ENCODE data around the gene MYOZ1. TPM values are rescaled to one million over a fixed set of nuclear protein-coding genes. Genes with fewer than 3 reads are reported as not detected.

The MYOZ1 gene
- total and polyA plus RNA-seq, 2 donors (not counting 1 experiment from before 2014, with no cell fraction given), result not detected

- H3K4me3 Mint-ChIP-seq, result peak overlapping the region; percentile 80
- H3K9ac ChIP-seq (ENCODE audit: low read length), result peak overlapping the region; percentile 82
- H3K4me3 ChIP-seq (ENCODE audit: control extremely low read depth in 1 of 5, extremely low read depth in 1 of 5, insufficient read depth in 1 of 5, low read depth in 2 of 5, low read length in 4 of 5), result peak overlapping the region; percentile 34 to 80 (median 66)
- peaks cover 3% of the 10 kb centered on the region for H3K27me3 Mint-ChIP-seq
- no peaks in the 10 kb centered on the region for H3K9me3 Mint-ChIP-seq (ENCODE audit: insufficient read depth)
- H3K4me2 ChIP-seq (replicated peaks; ENCODE audit: low read depth, low read length, poor library complexity, severe bottlenecking), result peak overlapping the region; percentile 98
- CTCF ChIA-PET, result interaction anchor here (1.0 to 10.5 kb wide), 2 partner anchors 118 to 146 kb away, joined by 3 to 191 read pairs; no protein-coding TSS in a partner anchor
- H3K27me3 ChIP-seq (replicated peaks in 1 of 4; ENCODE audit: control extremely low read depth in 1 of 4, control insufficient read depth in 3 of 4, insufficient read depth in 4 of 4, low read length in 3 of 4), result peaks cover 0 to 10% (median 0%) of the 10 kb centered on the region in 4 experiments
- POLR2A ChIA-PET, result no interaction called here
- peaks cover 10 to 28% of the 10 kb centered on the region in 2 donors for H3K4me1 ChIP-seq (ENCODE audit: control insufficient read depth in 2 of 2, insufficient read depth in 2 of 2, low read length in 2 of 2)
- peak overlapping the region; percentile 99 for H2AFZ ChIP-seq (ENCODE audit: insufficient read depth, low read depth, low read length, poor library complexity, severe bottlenecking)
- H4K20me1 ChIP-seq (ENCODE audit: control insufficient read depth, insufficient read depth, low read length, poor library complexity, severe bottlenecking), result no peaks in the 10 kb centered on the region
- peaks cover 33% of the 10 kb centered on the region for H3K4me1 Mint-ChIP-seq
- DNase-seq (peak; percentile 44), ATAC-seq (ENCODE audit: low read depth) (peak; percentile 29)
- 12% methylated on average over 29 of the region's 32 CpGs for WGBS (ENCODE audit: insufficient coverage)
- intact Hi-C loops (cut with micrococcal nuclease), result no loop called here
- no peak overlapping the region for H3K27ac Mint-ChIP-seq
- no peaks in the 10 kb centered on the region for H3K9me3 ChIP-seq (ENCODE audit: control extremely low read depth in 1 of 3, control insufficient read depth in 2 of 3, insufficient read depth in 1 of 3, low read length in 2 of 3)
- H3K27ac ChIP-seq (ENCODE audit: low read length in 2 of 2), result peak overlapping the region in 1 of 2 donors; percentile 60
- H3K36me3 ChIP-seq (replicated peaks in 1 of 2; ENCODE audit: control extremely low read depth in 1 of 2, control insufficient read depth in 1 of 2, extremely low read depth in 1 of 2, insufficient read depth in 2 of 2, low read length in 1 of 2), result no peaks in the 10 kb centered on the region
- H3K79me2 ChIP-seq (ENCODE audit: control insufficient read depth, insufficient read depth, low read length), result no peaks in the 10 kb centered on the region
- TF ChIP-seq, protein P1, sequence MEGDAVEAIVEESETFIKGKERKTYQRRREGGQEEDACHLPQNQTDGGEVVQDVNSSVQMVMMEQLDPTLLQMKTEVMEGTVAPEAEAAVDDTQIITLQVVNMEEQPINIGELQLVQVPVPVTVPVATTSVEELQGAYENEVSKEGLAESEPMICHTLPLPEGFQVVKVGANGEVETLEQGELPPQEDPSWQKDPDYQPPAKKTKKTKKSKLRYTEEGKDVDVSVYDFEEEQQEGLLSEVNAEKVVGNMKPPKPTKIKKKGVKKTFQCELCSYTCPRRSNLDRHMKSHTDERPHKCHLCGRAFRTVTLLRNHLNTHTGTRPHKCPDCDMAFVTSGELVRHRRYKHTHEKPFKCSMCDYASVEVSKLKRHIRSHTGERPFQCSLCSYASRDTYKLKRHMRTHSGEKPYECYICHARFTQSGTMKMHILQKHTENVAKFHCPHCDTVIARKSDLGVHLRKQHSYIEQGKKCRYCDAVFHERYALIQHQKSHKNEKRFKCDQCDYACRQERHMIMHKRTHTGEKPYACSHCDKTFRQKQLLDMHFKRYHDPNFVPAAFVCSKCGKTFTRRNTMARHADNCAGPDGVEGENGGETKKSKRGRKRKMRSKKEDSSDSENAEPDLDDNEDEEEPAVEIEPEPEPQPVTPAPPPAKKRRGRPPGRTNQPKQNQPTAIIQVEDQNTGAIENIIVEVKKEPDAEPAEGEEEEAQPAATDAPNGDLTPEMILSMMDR (IDR thresholded peaks at IDR 0.05), result no peak
- TF ChIP-seq EZH2 (IDR thresholded peaks at IDR 0.05; ENCODE audit: borderline replicate concordance, insufficient read depth, low read depth, low read length, poor library complexity, severe bottlenecking), result no peak
These were observed 6.1 kb upstream of the MYOZ1 start for GRCh38 chr10:73647211-73647874.

DNA sequence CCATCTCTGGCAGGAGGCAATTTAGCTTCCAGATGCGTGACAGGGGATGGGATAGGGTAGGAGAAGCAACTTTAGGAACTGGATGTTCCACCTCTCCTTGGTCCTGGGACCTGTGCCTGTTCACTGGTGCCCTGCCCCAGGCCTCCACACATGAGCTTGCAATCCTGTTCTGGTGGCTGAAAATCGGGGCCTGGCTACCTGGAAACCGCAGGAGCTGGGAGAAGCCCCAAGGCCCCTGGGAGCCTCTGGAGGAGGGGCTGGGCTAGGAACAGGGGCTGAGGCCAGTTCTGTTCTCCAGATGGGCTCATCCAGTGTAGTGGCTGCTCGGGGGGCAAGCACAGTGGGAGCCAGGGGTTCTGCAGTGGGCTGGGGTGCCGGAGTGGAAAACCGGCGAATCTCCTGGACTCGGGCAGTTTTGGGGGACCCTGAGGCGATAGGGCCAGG, 5.3 kb upstream of the MYOZ1 start:
- Histone ChIP-seq H3K9me3 (ENCODE audit: control extremely low read depth in 1 of 3, control insufficient read depth in 2 of 3, insufficient read depth in 1 of 3, low read length in 2 of 3) (no peaks in the 10 kb centered on the region), H3K4me2 (replicated peaks; ENCODE audit: low read depth, low read length, poor library complexity, severe bottlenecking) (no peak overlapping the region), H4K20me1 (ENCODE audit: control insufficient read depth, insufficient read depth, low read length, poor library complexity, severe bottlenecking) (no peaks in the 10 kb centered on the region), H3K27ac (ENCODE audit: low read length in 2 of 2) (no peak overlapping the region), H3K4me1 (ENCODE audit: control insufficient read depth in 2 of 2, insufficient read depth in 2 of 2, low read length in 2 of 2) (peaks cover 10 to 28% of the 10 kb centered on the region in 2 donors), H3K9ac (ENCODE audit: low read length) (no peak overlapping the region), H3K36me3 (replicated peaks in 1 of 2; ENCODE audit: control extremely low read depth in 1 of 2, control insufficient read depth in 1 of 2, extremely low read depth in 1 of 2, insufficient read depth in 2 of 2, low read length in 1 of 2) (no peaks in the 10 kb centered on the region), H2AFZ (ENCODE audit: insufficient read depth, low read depth, low read length, poor library complexity, severe bottlenecking) (no peak overlapping the region), H3K79me2 (ENCODE audit: control insufficient read depth, insufficient read depth, low read length) (no peaks in the 10 kb centered on the region), H3K27me3 (replicated peaks in 1 of 4; ENCODE audit: control extremely low read depth in 1 of 4, control insufficient read depth in 3 of 4, insufficient read depth in 4 of 4, low read length in 3 of 4) (peaks cover 0 to 10% (median 0%) of the 10 kb centered on the region in 4 experiments), H3K4me3 (ENCODE audit: control extremely low read depth in 1 of 5, extremely low read depth in 1 of 5, insufficient read depth in 1 of 5, low read depth in 2 of 5, low read length in 4 of 5) (no peak overlapping the region)
- intact Hi-C loops (cut with micrococcal nuclease), result no loop called here
- Mint-ChIP-seq H3K4me1 (peaks cover 33% of the 10 kb centered on the region), H3K27me3 (peaks cover 3% of the 10 kb centered on the region), H3K9me3 (ENCODE audit: insufficient read depth) (no peaks in the 10 kb centered on the region), H3K27ac (no peak overlapping the region), H3K4me3 (peak overlapping the region; percentile 26)
- DNase-seq, result no peak
- 97% methylated on average over 5 of the region's 9 CpGs for WGBS (ENCODE audit: insufficient coverage)
- TF ChIP-seq, protein P1 (IDR thresholded peaks at IDR 0.05), result no peak
- TF ChIP-seq EZH2 (IDR thresholded peaks at IDR 0.05; ENCODE audit: borderline replicate concordance, insufficient read depth, low read depth, low read length, poor library complexity, severe bottlenecking), result no peak
- ChIA-PET POLR2A (no interaction called here), CTCF (interaction anchor here (1.5 to 10.5 kb wide), 2 partner anchors 117 to 379 kb away, joined by 3 to 191 read pairs; no protein-coding TSS in a partner anchor)
- ATAC-seq (ENCODE audit: low read depth), result no peak

All from B cell (primary cell).